Thoracic aorta (tissue), 2 donors: ENCODE data around the gene EHD4. TPM values are rescaled to one million over a fixed set of nuclear protein-coding genes. Genes with fewer than 3 reads are reported as not detected.
A peak's percentile ranks its signal among the peaks of the same experiment; 100 is the strongest.

Experiments used
- ATAC-seq: fragments of 150-250 bp; one replicate; pipeline ENCODE4 v1.8.0; 2017; ENCODE audit warnings: low read depth; ENCODE audit not compliant: insufficient number of reproducible peaks, low FRiP score
- DNase-seq: peaks from one replicate; pipeline ENCODE4 v3.0.0-alpha.2; 2020; ENCODE audit warnings: low spot score
- H3K27ac ChIP-seq, 2 donors: fragments of 200-600 bp; sonication (generic); 1 replicate in 1 of 2; 2 replicates in 1 of 2; pipeline ENCODE4 v1.5.1; 2016; ENCODE audit warnings: mild to moderate bottlenecking in 2 of 2, moderate library complexity in 2 of 2
- H3K27me3 ChIP-seq: fragments of 200-600 bp; sonication (generic); replicated peaks from 2 replicates; pipeline ENCODE4 v1.6.0; 2016; ENCODE audit warnings: mild to moderate bottlenecking; ENCODE audit not compliant: insufficient read depth
- H3K36me3 ChIP-seq: fragments of 200-600 bp; sonication (generic); one replicate; pipeline ENCODE4 v1.5.1; 2016
- H3K4me1 ChIP-seq, 2 donors: fragments of 200-600 bp; sonication (generic); 1 replicate in 1 of 2; 2 replicates in 1 of 2; pipeline versions ENCODE4 v1.5.1 to v1.6.0; 2016; ENCODE audit warnings: low read depth in 2 of 2, mild to moderate bottlenecking in 1 of 2; ENCODE audit not compliant: control insufficient read depth in 1 of 2
- H3K4me3 ChIP-seq: fragments of 200-600 bp; sonication (generic); 2 replicates; pipeline ENCODE4 v1.5.1; 2016; ENCODE audit warnings: mild to moderate bottlenecking
- H3K9me3 ChIP-seq: fragments of 200-600 bp; sonication (generic); 2 replicates; pipeline ENCODE4 v1.5.1; 2016
- CTCF ChIP-seq: fragments of 200-600 bp; sonication (generic); IDR thresholded peaks from one replicate; pipeline ENCODE4 v1.5.1; 2019; ENCODE audit warnings: antibody characterized with exemption
- total RNA-seq, 2 donors: library from RNA; depleted of rRNA; stranded (reverse); fragments of >200 nt; gene quantifications; one replicate each; pipeline versions ENCODE4 v1.1.0 to v1.2.3, GENCODE V29; 2016

The EHD4 gene
- total RNA-seq, 2 donors from 2014 or later: 43.6 to 48.1 TPM

DNA sequence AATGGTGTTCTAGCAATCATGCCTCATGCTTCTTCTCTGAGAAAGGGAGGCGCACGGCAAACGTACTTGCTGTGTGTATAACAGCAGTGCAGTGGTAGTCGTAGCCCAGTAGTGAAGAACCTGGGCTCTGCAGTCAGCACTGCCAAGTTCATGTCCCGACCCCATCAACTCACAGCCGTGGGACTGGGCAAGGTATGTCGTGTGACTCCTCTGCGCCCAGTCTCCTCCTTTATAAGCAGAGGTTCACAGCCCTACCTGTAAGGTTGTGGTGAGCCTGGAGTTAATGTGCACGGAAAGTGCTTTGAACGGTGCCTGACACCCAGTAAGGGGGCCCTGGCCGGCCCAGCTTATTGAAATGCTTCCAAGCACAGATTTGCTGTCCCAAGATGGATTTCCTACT, 26.6 kb downstream of the EHD4 start:
- Histone ChIP-seq H3K27me3 (no peaks in the 10 kb centered on the region), H3K4me3 (no peak overlapping the region), H3K36me3 (no peaks in the 10 kb centered on the region), H3K27ac (peak overlapping the region; percentile 77 to 83), H3K9me3 (no peaks in the 10 kb centered on the region), H3K4me1 (peaks cover 53 to 88% of the 10 kb centered on the region in 2 donors)
- DNase-seq (no peak), ATAC-seq (no peak)
- TF ChIP-seq CTCF: no peak

GRCh38 chr15:41945221-41945620, 27.1 kb downstream of the EHD4 start:
- no peak for ATAC-seq

GRCh38 chr15:41944313-41944940, 27.9 kb downstream of the EHD4 start:
- H3K27ac ChIP-seq: peak overlapping the region; percentile 77 to 83
- no peak for DNase-seq

More at GRCh38 chr15:41945221-41945620, 27.1 kb downstream of the EHD4 start:
- H3K4me3 ChIP-seq: no peak overlapping the region
- H3K27ac ChIP-seq: peak overlapping the region; percentile 77 to 83
- H3K36me3 ChIP-seq: peaks cover 2% of the 10 kb centered on the region
- no peak for TF ChIP-seq CTCF
- H3K4me1 ChIP-seq: peaks cover 48 to 88% of the 10 kb centered on the region in 2 donors
- no peaks in the 10 kb centered on the region for H3K27me3 ChIP-seq
- no peak for DNase-seq
- H3K9me3 ChIP-seq: no peaks in the 10 kb centered on the region

DNA sequence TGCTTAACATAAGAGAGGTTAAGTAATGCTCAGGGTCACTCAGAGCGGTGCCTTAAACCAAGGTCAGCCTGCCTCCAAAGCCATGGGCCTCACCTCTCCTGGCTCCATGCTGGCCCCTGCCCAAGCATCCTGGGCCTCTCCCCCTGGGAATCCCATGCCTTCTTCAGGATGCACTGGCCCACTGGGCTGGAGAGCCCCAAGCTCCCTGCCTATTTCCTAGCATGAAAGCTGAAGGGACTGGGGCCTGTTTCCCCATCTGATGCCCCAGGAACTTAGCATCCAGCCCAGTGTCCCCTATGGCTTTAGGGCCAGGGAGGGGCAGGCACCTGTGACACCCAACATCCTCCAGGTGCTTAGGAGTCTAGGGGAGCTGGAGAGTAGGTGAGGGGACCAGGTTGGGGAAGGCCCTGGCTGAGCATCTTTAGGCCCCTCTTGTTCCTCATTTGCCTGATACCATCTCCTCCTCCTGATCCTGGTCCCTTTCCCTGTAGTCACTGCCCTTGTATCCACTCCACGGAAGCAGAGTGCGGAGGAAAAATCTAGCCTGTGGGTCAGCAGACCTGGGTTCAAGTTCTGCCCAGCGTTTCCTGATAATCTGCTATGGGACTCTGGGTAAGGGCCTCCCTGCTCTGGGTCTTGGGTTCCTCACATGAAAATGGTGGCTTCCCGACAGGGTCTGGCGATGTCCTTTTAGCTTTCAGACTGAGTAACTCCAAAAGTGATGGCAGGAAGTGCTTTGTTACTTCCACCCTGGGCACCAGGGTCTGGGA, 28.6 kb downstream of the EHD4 start:
- H3K4me1 ChIP-seq: peaks cover 38 to 73% of the 10 kb centered on the region in 2 donors
- no peak for ATAC-seq
- TF ChIP-seq CTCF: no peak
- H3K27me3 ChIP-seq: no peaks in the 10 kb centered on the region
- no peak for DNase-seq
- no peaks in the 10 kb centered on the region for H3K9me3 ChIP-seq
- peaks cover 4% of the 10 kb centered on the region for H3K36me3 ChIP-seq
- peak overlapping the region; percentile 77 to 83 for H3K27ac ChIP-seq
- peak overlapping the region; percentile 17 for H3K4me3 ChIP-seq

More at GRCh38 chr15:41944313-41944940, 27.9 kb downstream of the EHD4 start:
- peaks cover 4% of the 10 kb centered on the region for H3K36me3 ChIP-seq
- peak overlapping the region; percentile 17 for H3K4me3 ChIP-seq
- TF ChIP-seq CTCF: no peak
- H3K27me3 ChIP-seq: no peaks in the 10 kb centered on the region
- H3K4me1 ChIP-seq: peaks cover 41 to 80% of the 10 kb centered on the region in 2 donors
- peak; percentile 11 for ATAC-seq
- no peaks in the 10 kb centered on the region for H3K9me3 ChIP-seq

DNA sequence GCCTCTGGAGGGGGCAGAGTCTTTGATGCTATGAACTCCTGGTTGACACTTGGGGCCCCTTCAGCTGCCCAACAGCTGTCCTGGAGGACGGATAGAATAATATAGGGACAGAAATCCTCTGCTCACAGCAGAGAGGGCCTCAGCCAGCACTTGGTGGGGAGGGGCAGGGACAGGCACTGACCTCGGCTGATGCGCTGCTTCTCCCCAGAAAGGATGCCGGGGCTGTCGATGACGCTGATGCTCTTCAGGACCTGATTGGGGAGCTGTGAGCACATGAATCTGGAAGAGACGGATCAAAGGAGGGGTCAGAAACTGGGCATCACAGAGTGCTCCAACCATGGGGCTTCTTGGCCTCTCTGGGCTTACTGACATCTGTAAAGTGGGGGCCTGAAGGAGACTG, 29.5 kb downstream of the EHD4 start:
- DNase-seq (no peak), ATAC-seq (no peak)
- Histone ChIP-seq H3K9me3 (no peaks in the 10 kb centered on the region), H3K4me1 (peaks cover 33 to 65% of the 10 kb centered on the region in 2 donors), H3K4me3 (no peak overlapping the region), H3K36me3 (peaks cover 4% of the 10 kb centered on the region), H3K27me3 (no peaks in the 10 kb centered on the region), H3K27ac (peak overlapping the region in 1 of 2 donors; percentile 77)
- TF ChIP-seq CTCF: no peak
